GM21528 (cell line): ENCODE results near the gene PRSS22.

Experiments
- ATAC-seq: cut with Tn5 transposase; IDR thresholded peaks from one replicate; pipeline ENCODE4 v1.9.1; 2021; ENCODE audit warnings: mild to moderate bottlenecking, moderate library complexity; ENCODE audit not compliant: unreplicated experiment, low FRiP score

PRSS22 gene

DNA sequence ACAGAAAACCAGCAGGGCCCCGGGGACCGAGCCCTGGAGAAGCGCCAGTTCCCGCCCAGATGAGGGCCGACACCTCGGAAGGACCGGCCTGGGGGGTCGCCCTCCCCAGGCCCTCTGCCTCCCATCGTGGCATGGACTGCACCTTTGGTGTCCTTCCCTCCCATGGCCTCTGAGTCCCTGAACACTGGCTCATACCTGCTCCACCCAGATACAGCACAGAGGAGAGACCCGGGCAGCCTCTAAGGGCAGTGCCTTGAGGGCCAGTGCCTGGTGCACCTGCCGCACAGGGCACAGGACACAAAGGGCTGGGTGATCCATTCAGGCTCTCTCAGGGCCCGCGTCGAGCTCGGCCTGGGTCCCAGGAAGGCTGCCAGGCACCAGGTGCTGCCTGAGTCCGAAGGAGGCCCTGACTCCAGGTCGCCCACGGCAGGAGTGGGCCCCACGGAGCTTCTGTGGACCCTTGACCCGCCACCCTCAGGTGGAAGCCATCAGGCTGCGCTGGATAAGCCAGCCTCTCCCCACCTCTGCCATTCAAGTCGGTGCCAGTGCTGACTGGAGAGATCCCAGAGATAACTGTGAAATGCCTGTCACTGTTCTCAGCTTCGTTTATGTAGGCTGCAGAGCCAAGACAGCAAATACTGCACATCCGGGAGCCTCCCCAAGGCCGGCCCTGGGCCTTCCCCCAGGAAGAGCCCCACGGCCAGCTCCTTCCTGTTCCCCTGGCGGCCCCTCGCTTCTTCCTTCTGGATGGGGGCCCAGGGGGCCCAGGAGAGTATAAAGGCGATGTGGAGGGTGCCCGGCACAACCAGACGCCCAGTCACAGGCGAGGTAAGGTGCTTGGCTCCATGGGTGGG is 28.2 kb downstream of the PRSS22 start, which contains the start of gene ZG16B:
TSS of gene ZG16B (plus strand) at position 803 of the 854 bp plus-strand sequence. CDS start 139 bp downstream, outside the sequence.
- ATAC-seq, result no peak

DNA sequence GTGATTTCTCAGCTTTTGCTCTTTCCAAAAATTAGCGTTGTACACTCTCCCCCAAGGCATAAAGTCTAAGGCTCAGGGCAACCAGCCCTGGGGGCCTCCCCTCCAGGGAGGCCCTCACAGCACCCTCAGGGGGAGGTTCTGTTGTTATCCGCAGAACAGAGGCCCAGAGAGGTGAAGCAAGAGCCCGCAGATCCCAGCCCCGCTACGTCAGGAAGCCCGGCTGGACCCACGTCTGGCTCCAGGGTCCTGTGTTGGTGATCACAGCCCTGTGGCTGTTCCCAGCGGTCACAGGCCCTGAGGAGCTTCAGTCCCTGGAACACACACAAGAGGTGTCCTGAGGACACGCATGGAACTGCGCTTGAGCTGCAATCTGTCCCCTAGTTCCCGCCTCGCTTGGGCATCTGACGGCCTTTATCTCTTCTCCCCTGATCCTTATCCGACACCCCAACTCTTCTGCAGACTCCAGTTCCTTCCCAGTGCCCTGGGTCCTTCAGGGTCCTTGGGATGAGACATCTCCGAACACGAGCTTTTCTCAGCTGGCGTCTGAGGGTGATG is 29.0 kb downstream of the PRSS22 start:
- no peak for ATAC-seq

DNA sequence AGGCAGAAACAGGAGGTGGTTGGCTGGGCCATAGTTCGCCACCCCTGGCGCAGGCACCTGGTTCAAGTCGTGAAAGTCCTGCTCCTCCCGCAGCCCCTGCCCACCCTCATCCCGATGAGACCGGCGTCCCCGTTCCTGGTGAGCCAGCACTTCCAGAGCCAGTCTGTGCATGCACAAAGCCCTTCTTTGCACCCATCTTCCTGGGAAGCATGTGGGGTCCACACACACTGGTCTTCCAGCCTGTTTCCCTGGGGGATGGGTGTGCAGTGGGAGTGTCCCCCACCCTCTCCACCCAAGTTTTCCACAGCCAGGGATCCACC is 29.5 kb downstream of the PRSS22 start:
- ATAC-seq, result no peak

DNA sequence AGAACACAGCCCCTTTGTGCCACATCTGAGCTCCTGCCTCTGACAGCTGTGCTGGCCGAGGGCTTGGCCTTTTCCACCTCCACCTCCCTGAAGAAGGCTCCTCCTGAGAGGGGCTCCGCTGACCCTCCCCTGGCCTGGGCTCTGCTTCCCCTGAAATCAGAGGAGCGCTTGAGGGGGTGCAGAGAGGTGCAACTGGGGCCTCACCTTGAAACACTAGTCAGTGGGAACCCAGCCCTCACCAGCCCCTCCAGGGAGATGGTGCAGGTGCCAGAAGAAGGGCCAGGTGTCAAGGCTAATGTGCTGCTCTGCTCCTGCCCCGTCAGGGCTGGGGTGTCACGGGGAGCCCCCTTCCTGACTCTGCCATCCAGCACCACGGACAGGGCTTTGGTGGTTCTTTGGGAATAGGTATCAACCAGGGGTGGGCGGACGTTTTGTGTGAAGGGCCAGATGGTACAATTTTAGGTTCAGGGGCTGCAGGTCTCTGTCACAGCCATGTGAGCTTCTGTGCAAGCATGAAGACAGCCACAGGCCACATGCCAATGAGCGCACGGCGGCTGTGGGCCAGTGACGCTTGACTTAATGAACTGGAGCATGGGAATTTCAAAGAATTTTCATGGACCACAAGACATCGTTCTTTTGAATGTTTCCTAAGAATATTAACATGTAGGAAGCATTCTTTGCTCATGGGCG is 30.0 kb downstream of the PRSS22 start:
- no peak for ATAC-seq

DNA sequence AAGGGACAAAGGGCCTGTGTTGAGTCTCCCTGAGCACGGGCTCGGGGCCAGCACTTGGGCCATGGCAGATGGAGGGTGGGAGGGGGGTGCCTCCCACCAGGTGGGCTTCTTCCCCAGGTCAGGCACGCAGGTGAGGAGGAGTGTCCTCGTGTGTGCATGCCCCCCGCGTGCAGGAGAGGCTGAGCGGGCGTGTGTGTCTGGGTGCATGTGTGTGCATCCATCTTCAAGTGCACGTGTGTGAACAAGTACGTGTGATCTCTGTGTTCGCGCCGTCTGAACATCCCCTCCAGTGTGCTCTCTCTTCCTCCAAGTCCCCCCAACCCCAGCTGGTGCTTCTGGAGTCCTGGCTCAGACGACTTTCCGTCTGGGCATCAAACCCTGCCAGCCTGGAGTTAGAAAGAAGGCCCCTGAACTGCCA is 30.6 kb downstream of the PRSS22 start:
- ATAC-seq, result no peak

DNA sequence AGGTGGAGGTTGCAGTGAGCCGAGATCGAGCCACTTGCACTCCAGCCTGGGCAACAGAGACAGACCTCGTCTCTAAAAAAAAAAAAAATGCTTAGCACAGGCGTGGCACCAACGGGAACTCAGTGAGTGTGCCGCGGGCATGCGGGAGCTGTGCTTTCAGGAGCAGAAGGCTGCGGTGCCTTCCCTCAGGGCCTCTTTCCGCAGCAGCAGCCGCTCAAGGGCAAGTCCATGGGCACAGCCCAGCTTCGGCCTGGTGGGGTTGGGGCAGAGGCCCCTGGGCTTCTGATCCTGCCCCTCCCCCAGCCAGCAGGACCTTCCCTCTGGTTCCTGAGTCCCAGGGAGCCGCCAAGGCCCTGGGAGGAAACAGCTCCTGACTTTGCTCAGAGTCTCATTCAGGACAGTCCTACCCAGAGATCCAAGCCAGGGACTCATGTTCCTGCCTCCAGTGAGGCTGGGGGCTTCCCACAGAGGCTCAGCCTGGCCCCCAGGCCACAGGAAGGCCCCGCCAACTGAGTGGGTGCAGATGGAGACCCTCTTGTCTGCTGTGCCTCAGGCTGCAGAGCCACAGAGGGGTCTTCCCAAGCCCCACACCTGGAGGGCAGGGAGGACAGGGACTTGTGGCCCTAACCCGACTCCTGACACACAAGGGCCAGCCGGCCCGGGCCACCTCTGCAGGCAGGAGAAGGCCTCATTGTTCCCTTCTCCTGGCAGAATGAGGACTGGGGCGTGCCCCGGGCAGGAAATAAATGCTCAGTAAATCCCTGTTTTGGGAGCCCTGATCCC is 31.2 kb downstream of the PRSS22 start:
- no peak for ATAC-seq

DNA sequence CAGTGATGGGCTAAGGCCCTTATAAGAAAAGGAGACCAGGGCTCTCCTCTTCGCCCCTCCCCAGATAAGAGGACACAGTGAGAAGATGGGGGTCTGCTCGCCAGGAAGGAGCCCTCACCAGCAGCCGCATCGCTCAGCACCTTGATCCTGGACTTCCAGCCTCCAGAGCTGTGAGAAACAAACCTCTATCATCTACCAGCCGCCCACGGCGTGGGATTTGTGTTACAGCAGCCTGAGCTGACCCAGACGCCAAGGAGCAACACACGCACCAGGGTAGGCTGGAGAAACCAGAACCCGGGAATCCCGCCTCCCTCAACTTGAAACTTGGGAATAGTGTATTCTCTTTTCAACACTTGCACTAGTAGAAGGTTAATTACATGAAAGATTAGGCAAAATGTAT is 32.1 kb downstream of the PRSS22 start:
- ATAC-seq, result no peak

DNA sequence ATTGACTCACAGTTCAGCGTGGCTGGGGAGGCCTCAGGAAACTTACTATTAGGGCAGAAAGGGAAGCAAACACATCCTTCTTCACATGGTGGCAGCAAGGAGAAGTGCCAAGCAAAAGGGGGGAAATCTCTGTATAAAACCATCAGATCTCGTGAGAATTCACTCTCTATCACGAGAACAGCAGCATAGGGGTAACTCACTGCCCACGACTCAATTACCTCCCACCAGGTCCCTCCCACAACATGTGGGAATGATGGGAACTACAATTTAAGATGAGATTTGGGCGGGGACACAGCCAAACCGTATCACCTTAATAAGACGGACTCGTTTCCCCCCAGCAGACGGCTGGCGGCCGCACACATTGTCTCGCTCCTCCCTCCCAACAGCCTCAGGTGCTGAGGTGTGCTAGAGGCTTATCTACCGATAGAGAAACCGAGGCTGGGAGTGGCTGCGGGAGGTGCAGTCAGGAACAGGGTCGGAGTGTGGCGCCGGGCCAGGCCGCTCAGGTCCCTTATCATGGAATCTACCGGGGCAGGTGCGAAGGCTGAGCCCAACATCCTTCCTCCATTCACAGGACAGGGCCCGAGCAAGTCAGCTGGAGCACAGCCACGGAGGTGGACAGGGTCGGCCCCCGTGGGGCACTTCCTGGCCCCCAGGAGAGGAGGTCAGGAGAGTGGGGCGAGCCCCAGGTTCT is 32.8 kb downstream of the PRSS22 start:
- no peak for ATAC-seq

DNA sequence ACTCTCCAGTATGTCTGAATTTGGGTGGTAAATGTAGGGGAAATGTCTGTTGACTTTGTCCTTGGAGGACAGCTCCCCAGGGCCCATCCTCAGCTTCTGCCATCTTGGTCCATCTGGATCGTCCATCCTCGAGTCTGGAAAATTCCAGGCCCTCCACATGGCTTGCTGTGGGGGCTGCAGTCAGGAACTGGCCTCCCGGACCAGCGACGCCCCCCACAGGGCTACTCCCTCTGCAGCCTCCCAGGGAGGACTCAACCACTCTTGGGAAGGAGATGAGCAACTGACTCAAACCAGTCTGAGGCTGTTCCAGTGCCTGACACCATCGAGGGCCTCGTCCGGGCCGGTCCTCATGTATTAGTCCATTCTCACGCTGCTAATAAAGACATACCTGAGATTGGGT is 33.3 kb downstream of the PRSS22 start:
- no peak for ATAC-seq

DNA sequence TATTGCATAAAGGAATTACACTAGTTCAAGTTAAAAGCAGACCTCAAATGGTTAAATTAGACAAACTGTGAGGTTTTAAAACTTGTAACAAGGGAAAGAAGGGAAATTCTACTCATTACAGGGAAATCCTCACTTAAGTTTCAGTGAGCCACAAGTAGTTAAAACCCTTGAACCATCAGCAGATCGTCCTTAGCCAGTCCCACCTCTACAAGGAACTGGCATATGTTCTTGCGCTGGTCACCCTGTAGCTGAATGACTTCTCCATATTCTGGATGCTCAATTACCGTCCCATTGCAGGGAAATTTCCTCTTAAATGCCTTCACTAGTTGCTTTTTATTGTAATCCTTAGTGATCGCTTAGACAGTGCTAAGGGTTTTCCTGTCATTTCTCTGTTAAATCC is 35.5 kb downstream of the PRSS22 start:
- ATAC-seq, result no peak

DNA sequence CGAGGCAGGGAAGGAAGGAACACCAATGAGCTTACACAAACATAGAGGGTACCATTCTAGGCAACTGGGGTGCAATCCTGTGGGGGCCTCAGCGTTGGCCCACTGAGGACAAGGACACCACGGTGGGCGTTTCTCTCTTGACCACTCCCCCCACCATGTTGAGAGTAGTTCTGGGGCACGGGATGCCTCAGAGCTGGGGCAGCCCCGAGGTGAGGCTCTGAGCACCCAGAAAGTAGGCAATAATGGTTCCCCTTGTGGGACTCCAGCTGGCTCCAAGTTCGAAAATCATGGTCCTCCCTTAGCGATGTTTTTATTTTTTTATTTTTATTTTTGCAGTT is 35.8 kb downstream of the PRSS22 start:
- no peak for ATAC-seq

DNA sequence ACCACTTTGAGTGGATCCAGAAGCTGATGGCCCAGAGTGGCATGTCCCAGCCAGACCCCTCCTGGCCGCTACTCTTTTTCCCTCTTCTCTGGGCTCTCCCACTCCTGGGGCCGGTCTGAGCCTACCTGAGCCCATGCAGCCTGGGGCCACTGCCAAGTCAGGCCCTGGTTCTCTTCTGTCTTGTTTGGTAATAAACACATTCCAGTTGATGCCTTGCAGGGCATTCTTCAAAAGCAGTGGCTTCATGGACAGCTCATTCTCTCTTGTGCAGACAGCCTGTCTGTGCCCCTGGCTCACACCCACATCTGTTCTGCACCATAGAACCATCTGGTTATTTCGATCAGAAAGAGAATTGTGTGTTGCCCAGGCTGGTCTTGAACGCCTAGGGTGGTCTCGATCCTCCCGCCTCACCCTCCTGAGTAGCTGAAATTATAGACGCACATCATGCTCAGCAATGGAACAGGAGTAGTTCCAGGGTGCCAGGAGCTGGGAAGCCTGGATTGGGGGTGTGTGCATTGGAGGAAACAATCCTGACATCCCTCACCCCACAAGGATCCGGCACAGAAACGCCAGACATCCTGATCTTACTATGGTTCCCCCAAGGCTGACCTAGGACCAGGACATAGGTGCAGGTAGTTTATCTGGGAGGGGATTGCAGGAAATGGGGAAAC is 36.3 kb downstream of the PRSS22 start:
- ATAC-seq, result no peak

DNA sequence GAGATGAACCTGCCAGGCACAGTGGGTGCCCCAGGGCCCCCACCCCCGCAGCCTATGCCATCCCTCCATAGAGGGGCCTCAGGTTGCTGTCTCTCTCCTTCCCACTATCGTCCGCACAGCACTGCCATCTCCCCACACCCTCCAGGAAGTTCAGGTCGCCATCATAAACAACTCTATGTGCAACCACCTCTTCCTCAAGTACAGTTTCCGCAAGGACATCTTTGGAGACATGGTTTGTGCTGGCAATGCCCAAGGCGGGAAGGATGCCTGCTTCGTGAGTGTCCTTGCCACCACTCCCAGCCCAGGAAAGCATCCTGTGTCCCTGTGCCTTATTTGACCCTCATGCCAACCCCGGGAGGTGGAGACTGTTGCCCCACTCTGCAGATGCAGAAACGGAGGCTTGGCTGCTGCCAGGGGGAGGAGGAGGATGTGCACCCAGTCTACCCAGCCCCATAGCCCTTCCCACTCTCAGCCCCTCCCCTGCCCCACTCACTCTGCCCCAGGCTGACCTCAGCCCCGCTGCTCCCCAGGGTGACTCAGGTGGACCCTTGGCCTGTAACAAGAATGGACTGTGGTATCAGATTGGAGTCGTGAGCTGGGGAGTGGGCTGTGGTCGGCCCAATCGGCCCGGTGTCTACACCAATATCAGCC is 37.0 kb downstream of the PRSS22 start:
- ATAC-seq, result no peak

DNA sequence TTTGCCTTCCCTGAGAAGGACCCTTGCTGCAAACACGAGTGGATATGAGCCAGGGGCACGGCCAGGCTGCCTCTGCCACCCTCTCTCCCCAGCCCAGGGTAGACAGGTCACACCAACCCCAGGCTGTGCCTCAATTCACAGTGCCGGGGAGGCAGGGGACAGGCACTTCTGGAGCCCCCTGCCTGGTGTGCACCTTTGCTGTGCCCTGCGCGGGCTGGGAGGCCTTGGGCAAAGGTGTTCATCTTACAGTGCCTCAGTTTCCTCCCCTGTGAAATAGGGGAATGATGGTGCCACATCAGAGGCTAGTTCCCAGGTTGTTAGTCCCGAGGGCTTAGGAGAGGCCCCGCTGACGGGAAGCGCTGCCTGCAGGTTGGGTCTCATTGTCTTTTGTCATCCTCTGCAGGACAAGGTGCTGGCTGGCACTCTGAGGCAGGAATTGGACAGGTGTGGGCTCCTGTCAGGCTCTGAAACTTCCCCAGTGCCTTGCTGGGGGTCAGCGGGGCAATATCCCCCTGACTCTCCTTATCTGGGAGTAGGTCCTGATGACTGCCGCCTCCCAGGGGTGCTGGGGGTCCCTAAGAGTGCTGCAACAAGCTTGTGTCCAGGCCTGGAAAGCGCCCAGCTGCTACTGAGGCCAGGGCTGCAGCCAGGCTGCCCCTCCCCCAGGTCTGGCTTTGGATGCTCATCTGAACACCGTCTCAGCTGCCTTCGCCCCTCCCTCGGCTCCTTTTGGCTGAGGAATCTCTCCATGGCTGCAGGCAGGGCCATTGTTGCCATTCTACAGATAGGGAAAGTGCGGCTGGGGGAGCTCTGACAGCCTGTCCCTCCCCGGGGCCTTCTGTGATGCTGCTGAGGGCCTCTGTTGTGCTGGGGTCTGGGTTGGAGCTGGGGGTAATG is 37.8 kb downstream of the PRSS22 start:
- ATAC-seq, result no peak

DNA sequence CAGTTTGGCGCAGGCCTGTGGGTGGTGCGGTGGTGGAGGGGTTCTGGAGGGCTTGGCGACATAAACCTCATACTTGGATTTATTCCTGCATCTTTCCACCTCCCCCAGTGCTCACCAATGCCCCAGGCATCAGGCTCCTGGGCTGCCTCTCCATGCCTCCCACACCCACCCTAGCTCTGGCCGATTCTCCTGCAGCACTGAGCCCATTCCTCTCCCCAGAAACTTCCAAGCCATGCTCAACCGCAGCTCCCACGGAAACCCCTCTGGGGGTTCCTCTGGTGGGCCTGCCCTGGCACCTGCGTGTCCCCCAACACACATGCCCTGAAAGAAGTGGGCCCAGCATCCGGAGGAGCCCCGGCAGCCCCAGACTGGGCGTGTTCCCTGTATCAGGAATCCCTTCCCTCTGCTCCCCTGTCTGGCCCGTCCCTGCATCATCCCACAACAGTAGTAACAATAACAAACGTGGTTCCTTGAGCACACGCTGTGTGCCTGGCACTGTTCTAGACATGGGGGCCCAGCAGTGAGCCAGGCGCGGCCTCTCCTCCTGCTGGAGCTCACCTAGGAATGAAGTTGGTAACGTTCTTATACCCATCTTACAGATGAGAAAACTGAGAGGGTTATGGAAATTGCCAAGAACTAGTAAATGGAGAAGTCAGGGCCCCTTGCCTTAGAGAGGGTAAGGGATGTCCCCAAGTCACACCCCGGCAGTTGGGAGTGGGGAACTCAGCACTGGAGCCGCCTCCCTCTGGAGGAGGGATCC is 38.6 kb downstream of the PRSS22 start:
- no peak for ATAC-seq

DNA sequence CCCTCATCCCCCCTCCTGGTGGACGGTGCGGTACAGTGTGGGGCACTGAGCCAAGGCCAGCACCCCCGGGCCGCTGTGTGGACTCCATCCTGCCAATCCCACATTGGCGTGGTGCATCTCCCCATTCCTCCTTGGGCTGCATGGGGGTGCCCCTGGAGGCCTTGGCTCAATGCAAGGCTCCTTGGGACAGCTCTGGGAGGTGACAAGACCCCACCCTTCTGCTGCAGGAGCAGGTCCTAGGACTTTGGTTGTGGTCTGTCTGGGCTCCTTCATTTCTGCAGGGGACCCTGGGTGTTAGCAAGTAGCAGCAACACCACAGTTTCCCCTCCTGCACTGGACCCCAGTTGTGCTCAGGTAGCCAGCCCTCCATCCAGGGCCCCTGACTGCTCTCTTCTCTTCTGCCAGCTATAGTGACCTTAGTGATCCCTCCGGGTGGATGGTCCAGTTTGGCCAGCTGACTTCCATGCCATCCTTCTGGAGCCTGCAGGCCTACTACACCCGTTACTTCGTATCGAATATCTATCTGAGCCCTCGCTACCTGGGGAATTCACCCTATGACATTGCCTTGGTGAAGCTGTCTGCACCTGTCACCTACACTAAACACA is 39.6 kb downstream of the PRSS22 start:
- no peak for ATAC-seq
